ENCODE data around the gene RMND5A. TPM values are rescaled to one million over a fixed set of nuclear protein-coding genes. Genes with fewer than 3 reads are reported as not detected.

The RMND5A gene
- total RNA-seq, 2 donors from 2014 or later: 63.7 to 72.6 TPM

- Histone ChIP-seq H3K9ac (ENCODE audit: low read depth in 2 of 2, low read length in 2 of 2) (no peak overlapping the region), H3K27ac (no peak overlapping the region), H3K36me3 (no peaks in the 10 kb centered on the region), H3K9me3 (no peaks in the 10 kb centered on the region), H3K4me1 (peaks cover 7% of the 10 kb centered on the region), H3K27me3 (no peaks in the 10 kb centered on the region), H3K4me3 (no peak overlapping the region)
- intact Hi-C loops (cut with DNase I): loop anchor here (10.0 kb wide), 1 partner anchor 60 kb away; no protein-coding TSS in a partner anchor
- DNase-seq: no peak
- TF ChIP-seq, protein P1, sequence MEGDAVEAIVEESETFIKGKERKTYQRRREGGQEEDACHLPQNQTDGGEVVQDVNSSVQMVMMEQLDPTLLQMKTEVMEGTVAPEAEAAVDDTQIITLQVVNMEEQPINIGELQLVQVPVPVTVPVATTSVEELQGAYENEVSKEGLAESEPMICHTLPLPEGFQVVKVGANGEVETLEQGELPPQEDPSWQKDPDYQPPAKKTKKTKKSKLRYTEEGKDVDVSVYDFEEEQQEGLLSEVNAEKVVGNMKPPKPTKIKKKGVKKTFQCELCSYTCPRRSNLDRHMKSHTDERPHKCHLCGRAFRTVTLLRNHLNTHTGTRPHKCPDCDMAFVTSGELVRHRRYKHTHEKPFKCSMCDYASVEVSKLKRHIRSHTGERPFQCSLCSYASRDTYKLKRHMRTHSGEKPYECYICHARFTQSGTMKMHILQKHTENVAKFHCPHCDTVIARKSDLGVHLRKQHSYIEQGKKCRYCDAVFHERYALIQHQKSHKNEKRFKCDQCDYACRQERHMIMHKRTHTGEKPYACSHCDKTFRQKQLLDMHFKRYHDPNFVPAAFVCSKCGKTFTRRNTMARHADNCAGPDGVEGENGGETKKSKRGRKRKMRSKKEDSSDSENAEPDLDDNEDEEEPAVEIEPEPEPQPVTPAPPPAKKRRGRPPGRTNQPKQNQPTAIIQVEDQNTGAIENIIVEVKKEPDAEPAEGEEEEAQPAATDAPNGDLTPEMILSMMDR (IDR thresholded peaks at IDR 0.05): no peak
Measured at GRCh38 chr2:86675104-86675503, 45.0 kb upstream of the RMND5A start.

GRCh38 chr2:86675511-86676015 is 44.5 kb upstream of the RMND5A start:
- Histone ChIP-seq H3K4me3 (no peak overlapping the region), H3K27ac (no peak overlapping the region), H3K9me3 (no peaks in the 10 kb centered on the region), H3K4me1 (peaks cover 7% of the 10 kb centered on the region), H3K9ac (ENCODE audit: low read depth in 2 of 2, low read length in 2 of 2) (no peak overlapping the region), H3K36me3 (no peaks in the 10 kb centered on the region), H3K27me3 (no peaks in the 10 kb centered on the region)
- TF ChIP-seq, protein P1 (IDR thresholded peaks at IDR 0.05): peak; percentile 27
- intact Hi-C loops (cut with DNase I): loop anchor here (10.0 kb wide), 1 partner anchor 61 kb away; no protein-coding TSS in a partner anchor
- DNase-seq: peak; percentile 31

DNA sequence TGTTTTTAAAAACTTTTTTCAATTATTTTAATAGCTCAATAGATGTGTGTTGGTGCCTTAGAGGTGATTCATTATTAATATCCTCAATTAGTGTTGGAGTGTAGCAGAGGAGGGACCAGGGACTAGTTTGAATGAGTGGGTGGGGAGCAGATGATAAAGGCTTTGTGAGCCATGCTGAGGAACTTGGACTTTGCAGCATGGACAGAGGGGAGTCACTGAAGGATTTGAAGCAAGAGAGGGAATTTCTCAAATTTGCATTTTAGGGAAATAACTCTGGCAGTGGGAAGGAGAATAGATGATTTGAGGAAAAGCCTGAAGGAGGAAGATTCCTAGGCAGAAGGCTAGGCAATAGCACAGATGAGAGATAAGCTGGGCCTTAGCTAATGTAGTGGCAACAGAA is 42.3 kb upstream of the RMND5A start:
- H3K9me3 ChIP-seq: no peaks in the 10 kb centered on the region
- no peak overlapping the region for H3K27ac ChIP-seq
- intact Hi-C loops (cut with DNase I): loop anchor here (10.0 kb wide), 1 partner anchor 63 kb away; no protein-coding TSS in a partner anchor
- no peak overlapping the region for H3K9ac ChIP-seq (ENCODE audit: low read depth in 2 of 2, low read length in 2 of 2)
- no peaks in the 10 kb centered on the region for H3K27me3 ChIP-seq
- H3K4me1 ChIP-seq: no peaks in the 10 kb centered on the region
- no peak for DNase-seq
- TF ChIP-seq, protein P1 (IDR thresholded peaks at IDR 0.05): no peak
- no peak overlapping the region for H3K4me3 ChIP-seq
- H3K36me3 ChIP-seq: no peaks in the 10 kb centered on the region

DNA sequence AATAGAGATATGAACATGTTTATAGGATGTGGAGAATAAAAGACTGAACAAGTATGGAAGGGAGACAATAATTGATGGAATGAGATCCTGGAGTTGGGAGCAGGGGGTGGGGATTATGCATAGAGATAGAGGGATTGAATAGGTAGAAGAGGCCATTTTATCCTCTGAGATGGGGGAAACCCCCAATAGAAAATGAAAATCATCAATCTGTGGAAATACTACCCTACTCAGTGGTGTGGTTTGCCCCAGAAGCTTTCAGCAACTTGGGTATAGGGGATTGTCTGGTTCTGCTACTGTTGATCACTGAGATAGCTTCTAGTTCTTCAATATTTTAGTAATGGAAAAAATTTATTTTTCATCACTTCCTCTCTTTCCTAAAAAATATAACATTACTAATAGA is 41.1 kb upstream of the RMND5A start:
- H3K36me3 ChIP-seq: no peaks in the 10 kb centered on the region
- H3K27ac ChIP-seq: no peak overlapping the region
- no peak for DNase-seq
- H3K9ac ChIP-seq (ENCODE audit: low read depth in 2 of 2, low read length in 2 of 2): no peak overlapping the region
- no peak overlapping the region for H3K4me3 ChIP-seq
- intact Hi-C loops (cut with DNase I): loop anchor here (10.0 kb wide), 1 partner anchor 64 kb away; no protein-coding TSS in a partner anchor
- H3K4me1 ChIP-seq: no peaks in the 10 kb centered on the region
- TF ChIP-seq, protein P1 (IDR thresholded peaks at IDR 0.05): no peak
- no peaks in the 10 kb centered on the region for H3K9me3 ChIP-seq
- H3K27me3 ChIP-seq: no peaks in the 10 kb centered on the region

GRCh38 chr2:86685351-86685750 is 34.7 kb upstream of the RMND5A start:
- intact Hi-C loops (cut with DNase I): no loop called here
- Histone ChIP-seq H3K27ac (no peak overlapping the region), H3K9me3 (no peaks in the 10 kb centered on the region), H3K36me3 (no peaks in the 10 kb centered on the region), H3K9ac (ENCODE audit: low read depth in 2 of 2, low read length in 2 of 2) (no peak overlapping the region), H3K4me3 (no peak overlapping the region), H3K27me3 (no peaks in the 10 kb centered on the region), H3K4me1 (no peaks in the 10 kb centered on the region)
- DNase-seq: no peak
- TF ChIP-seq, protein P1 (IDR thresholded peaks at IDR 0.05): no peak
